Adipocyte (in vitro differentiated cells): ENCODE data around the gene DEDD.

Experiments used
- DNase-seq: peaks from one replicate; pipeline ENCODE4 v3.0.0-alpha.2; 2015; ENCODE audit warnings: low read depth
- H3K27me3 ChIP-seq: replicated peaks from 2 replicates; pipeline ENCODE4 v1.7.0; 2013; ENCODE audit warnings: mild to moderate bottlenecking, low read length, moderate library complexity; ENCODE audit not compliant: control insufficient read depth, insufficient read depth
- H3K36me3 ChIP-seq: 2 replicates; pipeline ENCODE4 v1.7.0; 2013; ENCODE audit warnings: low read length, mild to moderate bottlenecking, moderate library complexity; ENCODE audit not compliant: control insufficient read depth, insufficient read depth, severe bottlenecking
- H3K4me1 ChIP-seq: 2 replicates; pipeline ENCODE4 v1.7.0; 2013; ENCODE audit warnings: mild to moderate bottlenecking, low read length, moderate library complexity; ENCODE audit not compliant: control insufficient read depth, insufficient read depth
- H3K4me3 ChIP-seq: 2 replicates; pipeline ENCODE4 v1.7.0; 2013; ENCODE audit warnings: mild to moderate bottlenecking, low read length, moderate library complexity
- H3K9ac ChIP-seq: 2 replicates; pipeline ENCODE4 v1.7.0; 2013; ENCODE audit warnings: mild to moderate bottlenecking, low read length, moderate library complexity
- H3K9me3 ChIP-seq: 2 replicates; pipeline ENCODE4 v1.7.0; 2013; ENCODE audit warnings: mild to moderate bottlenecking, low read length, moderate library complexity; ENCODE audit not compliant: control insufficient read depth

Gene DEDD

GRCh38 chr1:161100556-161100955, 31.9 kb downstream of the DEDD start:
- Histone ChIP-seq H3K4me3 (no peak overlapping the region), H3K27me3 (no peaks in the 10 kb centered on the region), H3K36me3 (peaks cover 29% of the 10 kb centered on the region), H3K9me3 (no peaks in the 10 kb centered on the region), H3K4me1 (peaks cover 71% of the 10 kb centered on the region), H3K9ac (peak overlapping the region; percentile 41)
- DNase-seq: no peak

GRCh38 chr1:161099090-161099802, 33.2 kb downstream of the DEDD start:
- Histone ChIP-seq H3K36me3 (peaks cover 29% of the 10 kb centered on the region), H3K4me1 (peaks cover 68% of the 10 kb centered on the region)
- no peak for DNase-seq

GRCh38 chr1:161098210-161099068, 34.0 kb downstream of the DEDD start, which contains the start of gene KLHDC9:
KLHDC9 (plus strand) TSS chr1:161098361; CDS start chr1:161098536, 175 bp downstream.
- Histone ChIP-seq H3K4me3 (peak within 1 kb of the TSS; percentile 74), H3K36me3 (peaks cover 29% of the 10 kb centered on the region), H3K4me1 (peaks cover 61% of the 10 kb centered on the region), H3K9ac (peak within 1 kb of the TSS; percentile 75), H3K27me3 (no peaks in the 10 kb centered on the region), H3K9me3 (no peaks in the 10 kb centered on the region)
- peak; percentile 69 for DNase-seq

More at GRCh38 chr1:161099090-161099802, 33.2 kb downstream of the DEDD start:
- no peaks in the 10 kb centered on the region for H3K27me3 ChIP-seq
- H3K9ac ChIP-seq: peak overlapping the region; percentile 75
- H3K9me3 ChIP-seq: no peaks in the 10 kb centered on the region
- H3K4me3 ChIP-seq: no peak overlapping the region

- peak; percentile 93 for DNase-seq
- Histone ChIP-seq H3K27me3 (no peaks in the 10 kb centered on the region), H3K9me3 (no peaks in the 10 kb centered on the region), H3K9ac (peak overlapping the region; percentile 58), H3K4me1 (peaks cover 54% of the 10 kb centered on the region), H3K4me3 (peak overlapping the region; percentile 6), H3K36me3 (peaks cover 19% of the 10 kb centered on the region)
Measured at GRCh38 chr1:161096530-161096929, 35.9 kb downstream of the DEDD start.

GRCh38 chr1:161096015-161096414, 36.5 kb downstream of the DEDD start:
- Histone ChIP-seq H3K36me3 (peaks cover 15% of the 10 kb centered on the region), H3K27me3 (no peaks in the 10 kb centered on the region)

GRCh38 chr1:161095230-161095629, 37.2 kb downstream of the DEDD start:
- Histone ChIP-seq H3K9ac (no peak overlapping the region), H3K27me3 (no peaks in the 10 kb centered on the region), H3K4me3 (no peak overlapping the region), H3K9me3 (no peaks in the 10 kb centered on the region), H3K4me1 (peaks cover 41% of the 10 kb centered on the region), H3K36me3 (peaks cover 11% of the 10 kb centered on the region)
- no peak for DNase-seq

More at GRCh38 chr1:161096015-161096414, 36.5 kb downstream of the DEDD start:
- H3K4me3 ChIP-seq: no peak overlapping the region
- peak overlapping the region; percentile 1 for H3K9ac ChIP-seq
- peaks cover 48% of the 10 kb centered on the region for H3K4me1 ChIP-seq
- no peak for DNase-seq
- no peaks in the 10 kb centered on the region for H3K9me3 ChIP-seq

GRCh38 chr1:161094481-161094880, 38.0 kb downstream of the DEDD start:
- Histone ChIP-seq H3K36me3 (peaks cover 4% of the 10 kb centered on the region), H3K9me3 (no peaks in the 10 kb centered on the region), H3K4me1 (peaks cover 36% of the 10 kb centered on the region), H3K4me3 (no peak overlapping the region), H3K27me3 (no peaks in the 10 kb centered on the region), H3K9ac (no peak overlapping the region)
- DNase-seq: no peak

- Histone ChIP-seq H3K27me3 (no peaks in the 10 kb centered on the region), H3K9me3 (no peaks in the 10 kb centered on the region), H3K9ac (no peak overlapping the region), H3K4me3 (no peak overlapping the region), H3K36me3 (no peaks in the 10 kb centered on the region), H3K4me1 (peaks cover 22% of the 10 kb centered on the region)
- DNase-seq: no peak
Measured at GRCh38 chr1:161092621-161093028, 39.8 kb downstream of the DEDD start.

GRCh38 chr1:161091796-161092507, 40.5 kb downstream of the DEDD start:
- Histone ChIP-seq H3K4me1 (peaks cover 16% of the 10 kb centered on the region), H3K9me3 (no peaks in the 10 kb centered on the region), H3K4me3 (no peak overlapping the region), H3K9ac (no peak overlapping the region), H3K27me3 (no peaks in the 10 kb centered on the region), H3K36me3 (no peaks in the 10 kb centered on the region)
- no peak for DNase-seq

- Histone ChIP-seq H3K36me3 (no peaks in the 10 kb centered on the region), H3K4me1 (peaks cover 8% of the 10 kb centered on the region), H3K4me3 (no peak overlapping the region), H3K9me3 (no peaks in the 10 kb centered on the region), H3K9ac (no peak overlapping the region), H3K27me3 (no peaks in the 10 kb centered on the region)
- no peak for DNase-seq
Measured at GRCh38 chr1:161091093-161091492, 41.4 kb downstream of the DEDD start.

- Histone ChIP-seq H3K27me3 (no peaks in the 10 kb centered on the region), H3K9me3 (no peaks in the 10 kb centered on the region), H3K4me3 (no peak overlapping the region), H3K9ac (no peak overlapping the region), H3K4me1 (peaks cover 4% of the 10 kb centered on the region), H3K36me3 (no peaks in the 10 kb centered on the region)
- DNase-seq: no peak
Measured at GRCh38 chr1:161090617-161091016, 41.9 kb downstream of the DEDD start.
